IMR-90 (cell line): Measurements from ENCODE around the gene ETV6. TPM values are rescaled to one million over a fixed set of nuclear protein-coding genes. Genes with fewer than 3 reads are reported as not detected.

Experiments used
- ATAC-seq: fragments of 200-7000 bp; cut with Tn5 transposase; 2 replicates; pipeline ENCODE4 v1.9.1; 2020; ENCODE audit warnings: low read depth, mild to moderate bottlenecking, moderate library complexity
- BruUV-seq: library from RNA; stranded (reverse); fragments of 400-500 nt; replicated peaks from 2 replicates; lab custom pipeline; 2021; lab: Mats Ljungman, UMichigan
- CTCF ChIA-PET: fragments of 300-600 bp; formaldehyde crosslinking; extraction: SDS; loops from one replicate; lab custom pipeline; 2021; ENCODE audit warnings: antibody characterized with exemption; lab: Yijun Ruan, JAX
- POLR2A ChIA-PET: fragments of 300-600 bp; sonication (Branson Sonifier 250); formaldehyde crosslinking; loops from one replicate; lab custom pipeline; 2022; ENCODE audit warnings: antibody characterized with exemption; ENCODE audit not compliant: unreplicated experiment; lab: Charles Lee
- DNase-seq: peaks from one replicate; pipeline ENCODE4 v3.0.0; 2013
- H2AFZ ChIP-seq: replicated peaks from 2 replicates; pipeline ENCODE3; 2013; ENCODE audit warnings: low read length, mild to moderate bottlenecking; ENCODE audit not compliant: poor library complexity
- H2AK5ac ChIP-seq: 2 replicates; pipeline ENCODE4 v1.6.1; 2013; ENCODE audit warnings: low read depth, low read length, inconsistent platforms
- H2AK9ac ChIP-seq: replicated peaks from 2 replicates; pipeline ENCODE3; 2013; ENCODE audit warnings: mild to moderate bottlenecking, low read depth, low read length, moderate library complexity; ENCODE audit not compliant: poor library complexity
- H2BK120ac ChIP-seq: 2 replicates; pipeline ENCODE4 v1.6.1; 2013; ENCODE audit warnings: low read depth, low read length, inconsistent platforms
- H2BK15ac ChIP-seq: 3 replicates; pipeline ENCODE4 v1.6.1; 2013; ENCODE audit warnings: low read depth, low read length, inconsistent platforms
- H2BK20ac ChIP-seq: 2 replicates; pipeline ENCODE4 v1.6.1; 2013; ENCODE audit warnings: low read depth, mild to moderate bottlenecking, inconsistent platforms, low read length, moderate library complexity
- H2BK5ac ChIP-seq: 2 replicates; pipeline ENCODE4 v1.6.1; 2013; ENCODE audit warnings: mild to moderate bottlenecking, low read depth, low read length, inconsistent platforms; ENCODE audit not compliant: poor library complexity, severe bottlenecking
- H3K14ac ChIP-seq: replicated peaks from 2 replicates; pipeline ENCODE4 v1.6.1; 2013; ENCODE audit warnings: low read depth, low read length, inconsistent platforms
- H3K18ac ChIP-seq: 2 replicates; pipeline ENCODE4 v1.6.1; 2013; ENCODE audit warnings: low read depth, low read length, control low read depth
- H3K23ac ChIP-seq: 2 replicates; pipeline ENCODE4 v1.6.1; 2013; ENCODE audit warnings: low read depth, low read length, inconsistent platforms
- H3K27ac ChIP-seq: 2 replicates; pipeline ENCODE4 v1.5.1; 2013; ENCODE audit warnings: mild to moderate bottlenecking, control low read depth, low read length; ENCODE audit not compliant: insufficient read depth
- H3K27me3 ChIP-seq: 2 replicates; pipeline ENCODE4 v1.6.1; 2013; ENCODE audit warnings: low read length; ENCODE audit not compliant: control insufficient read depth, insufficient read depth
- H3K36me3 ChIP-seq: 2 replicates; pipeline ENCODE4 v1.6.1; 2013; ENCODE audit warnings: low read length, mixed read lengths; ENCODE audit not compliant: control insufficient read depth, insufficient read depth
- H3K4ac ChIP-seq: 2 replicates; pipeline ENCODE4 v1.6.1; 2013; ENCODE audit warnings: low read depth, low read length, inconsistent platforms
- H3K4me1 ChIP-seq: 2 replicates; pipeline ENCODE4 v1.6.1; 2013; ENCODE audit warnings: low read length, mixed read lengths; ENCODE audit not compliant: control insufficient read depth, insufficient read depth
- H3K4me2 ChIP-seq: 2 replicates; pipeline ENCODE4 v1.6.1; 2013; ENCODE audit warnings: low read depth, mild to moderate bottlenecking, control low read depth, low read length, moderate library complexity
- H3K4me3 ChIP-seq: 2 replicates; pipeline ENCODE4 v1.5.1; 2013; ENCODE audit warnings: low read depth, mild to moderate bottlenecking, control low read depth, low read length, moderate library complexity; ENCODE audit not compliant: insufficient read depth
- H3K56ac ChIP-seq: 2 replicates; pipeline ENCODE4 v1.6.1; 2013; ENCODE audit warnings: low read length, inconsistent platforms; ENCODE audit not compliant: insufficient read depth; ENCODE audit errors: extremely low read depth
- H3K79me1 ChIP-seq, 2 experiments: 2 replicates each; pipeline ENCODE4 v1.6.1; 2013; ENCODE audit warnings: low read length in 2 of 2, inconsistent platforms in 1 of 2, low read depth in 1 of 2
- H3K9ac ChIP-seq: 2 replicates; pipeline ENCODE4 v1.6.1; 2013; ENCODE audit warnings: low read depth, low read length, control low read depth
- H3K9me1 ChIP-seq: 2 replicates; pipeline ENCODE4 v1.6.1; 2013; ENCODE audit warnings: low read length, inconsistent platforms; ENCODE audit not compliant: insufficient read depth
- H3K9me3 ChIP-seq: 2 replicates; pipeline ENCODE4 v1.6.1; 2013; ENCODE audit warnings: low read length; ENCODE audit not compliant: control insufficient read depth, insufficient read depth
- H4K20me1 ChIP-seq: 2 replicates; pipeline ENCODE4 v1.6.1; 2013; ENCODE audit warnings: low read length, inconsistent platforms; ENCODE audit not compliant: insufficient read depth
- H4K5ac ChIP-seq: 2 replicates; pipeline ENCODE4 v1.6.1; 2013; ENCODE audit warnings: mild to moderate bottlenecking, low read depth, low read length, control low read depth
- H4K8ac ChIP-seq, 2 experiments: 2 replicates each; pipeline ENCODE4 v1.6.1; 2013; ENCODE audit warnings: low read depth in 2 of 2, low read length in 2 of 2, control low read depth in 1 of 2, inconsistent platforms in 1 of 2
- H4K91ac ChIP-seq: 2 replicates; pipeline ENCODE4 v1.6.1; 2013; ENCODE audit warnings: low read depth, low read length, inconsistent platforms; ENCODE audit not compliant: insufficient read depth
- FOS ChIP-seq: fragments of 150-350 bp; IDR thresholded peaks from 2 replicates; pipeline ENCODE4 v1.6.1; 2016; ENCODE audit warnings: low read depth, low read length
- MXI1 ChIP-seq: IDR thresholded peaks from 2 replicates; pipeline ENCODE4 v1.6.1; 2012; ENCODE audit warnings: low read depth, mild to moderate bottlenecking, low read length, moderate library complexity, borderline replicate concordance
- NFE2L2 ChIP-seq: fragments of 150-350 bp; IDR thresholded peaks from 2 replicates; pipeline ENCODE4 v1.6.1; 2016; ENCODE audit warnings: low read depth, mild to moderate bottlenecking, low read length
- RAD21 ChIP-seq: IDR thresholded peaks from 2 replicates; pipeline ENCODE4 v1.6.1; 2012; ENCODE audit warnings: low read length, improper control_type of control experiment
- RCOR1 ChIP-seq: IDR thresholded peaks from 2 replicates; pipeline ENCODE4 v1.6.1; 2012; ENCODE audit warnings: mild to moderate bottlenecking, low read length, improper control_type of control experiment; ENCODE audit not compliant: insufficient replicate concordance
- RFX5 ChIP-seq: IDR thresholded peaks from 2 replicates; pipeline ENCODE4 v1.8.0; 2012; ENCODE audit warnings: low read depth, mild to moderate bottlenecking, low read length, moderate library complexity
- SMC3 ChIP-seq: fragments of 150-350 bp; IDR thresholded peaks from 2 replicates; pipeline ENCODE4 v1.6.1; 2016; ENCODE audit warnings: low read depth, mild to moderate bottlenecking, antibody characterized with exemption, low read length, moderate library complexity
- WGBS, 2 experiments: methylation state at CpG; one replicate each; pipeline versions ENCODE4 v1.1.5 to v1.1.7; 2013; ENCODE audit warnings: missing lambda C conversion rate in 2 of 2; ENCODE audit not compliant: insufficient read length in 1 of 2; ENCODE audit errors: extremely low coverage in 2 of 2; 5-methylcytosine and 5-hydroxymethylcytosine counted together
- dilution Hi-C: fragments of 300-500 bp; cut with HindIII; formaldehyde crosslinking; loops from one replicate; pipeline ENCODE4 v1.14.3; 2018; ENCODE audit warnings: low sequenced_read_pairs; ENCODE audit not compliant: unreplicated experiment
- in situ Hi-C: fragments of 300-500 bp; cut with MboI; formaldehyde crosslinking; loops from 3 replicates; pipeline ENCODE4 v1.14.3; 2019; ENCODE audit warnings: low sequenced_read_pairs, inconsistent platforms, mixed read lengths
- intact Hi-C: fragments of 100-400 bp; cut with micrococcal nuclease; formaldehyde crosslinking; loops from 2 replicates; pipeline ENCODE4 v1.10.0; 2022
- polyA plus RNA-seq, 3 experiments: library from polyadenylated mRNA; depleted of rRNA; stranded (reverse); fragments of >200 nt; gene quantifications; 2 replicates each; pipeline ENCODE4 v1.2.3, GENCODE V29; 2012; ENCODE audit warnings: low replicate concordance in 1 of 3
- total RNA-seq: library from RNA; depleted of rRNA; stranded (reverse); fragments of >200 nt; gene quantifications from 2 replicates; pipeline ENCODE4 v1.2.3, GENCODE V29; 2012
- TF ChIP-seq, protein P1 (sequence below): fragments of 150-350 bp; IDR thresholded peaks from 2 replicates; pipeline ENCODE4 v1.6.1; 2016; ENCODE audit warnings: low read depth, mild to moderate bottlenecking, low read length, moderate library complexity, borderline replicate concordance
- TF ChIP-seq, protein P2 (sequence below): fragments of 150-350 bp; IDR thresholded peaks from 2 replicates; pipeline ENCODE4 v1.6.1; 2017; ENCODE audit warnings: mild to moderate bottlenecking, antibody characterized with exemption, low read length, low read depth

ETV6 gene
- total and polyA plus RNA-seq, 2 of the 4 experiments (the other 2 are of a cell fraction) = 8.4 to 9.9 TPM

DNA sequence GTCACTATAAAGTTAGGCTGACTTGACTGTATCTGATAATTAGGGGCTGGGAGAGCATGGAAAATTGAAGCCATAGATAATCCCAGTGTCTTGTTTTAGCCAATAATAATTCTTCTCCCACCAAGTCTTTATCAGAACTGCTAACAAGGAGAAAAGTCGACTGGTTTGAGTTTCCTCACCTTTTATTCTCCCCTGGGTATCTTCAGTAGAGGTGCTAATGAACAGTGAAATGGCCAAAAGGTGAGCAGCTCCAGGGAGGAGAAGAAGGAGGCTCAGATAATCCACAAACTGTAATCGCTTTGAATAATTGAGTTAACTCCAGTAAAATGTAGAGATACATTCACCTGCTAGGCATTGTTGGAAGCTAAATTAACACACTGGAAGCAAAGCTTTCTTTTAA lies 72.6 kb downstream of the ETV6 start:
- Histone ChIP-seq H3K14ac (no peak overlapping the region), H2AFZ (no peak overlapping the region), H3K27me3 (no peaks in the 10 kb centered on the region), H3K4me3 (no peak overlapping the region), H3K18ac (no peak overlapping the region), H4K20me1 (no peaks in the 10 kb centered on the region), H3K4ac (peak overlapping the region; percentile 8; the same call in 1 of the 2 replicates), H2BK120ac (no peak overlapping the region), H2AK5ac (no peak overlapping the region), H3K56ac (no peak overlapping the region), H3K4me2 (no peak overlapping the region), H3K9me1 (peaks cover 18% of the 10 kb centered on the region), H2BK20ac (no peak overlapping the region), H3K9me3 (no peaks in the 10 kb centered on the region), H3K79me1 (peaks cover 27 to 91% of the 10 kb centered on the region in 2 experiments), H3K9ac (no peak overlapping the region), H4K5ac (no peak overlapping the region), H3K36me3 (no peaks in the 10 kb centered on the region), H4K8ac (no peak overlapping the region), H3K4me1 (peaks cover 31% of the 10 kb centered on the region), H3K27ac (no peak overlapping the region), H4K91ac (no peak overlapping the region), H3K23ac (no peak overlapping the region), H2AK9ac (no peak overlapping the region), H2BK15ac (no peak overlapping the region; the same call in 2 of the 3 replicates), H2BK5ac (no peak overlapping the region)
- BruUV-seq = no TSS peak
- no CpG with 5 or more reads among the region's 2 CpGs for WGBS, 2 experiments
- CTCF ChIA-PET = no interaction called here
- DNase-seq (no peak), ATAC-seq (no peak)
- TF ChIP-seq RFX5 = no peak
- TF ChIP-seq RCOR1 = no peak
- no peak for TF ChIP-seq FOS
- TF ChIP-seq RAD21 = no peak
- TF ChIP-seq SMC3 = no peak
- TF ChIP-seq, protein P1, sequence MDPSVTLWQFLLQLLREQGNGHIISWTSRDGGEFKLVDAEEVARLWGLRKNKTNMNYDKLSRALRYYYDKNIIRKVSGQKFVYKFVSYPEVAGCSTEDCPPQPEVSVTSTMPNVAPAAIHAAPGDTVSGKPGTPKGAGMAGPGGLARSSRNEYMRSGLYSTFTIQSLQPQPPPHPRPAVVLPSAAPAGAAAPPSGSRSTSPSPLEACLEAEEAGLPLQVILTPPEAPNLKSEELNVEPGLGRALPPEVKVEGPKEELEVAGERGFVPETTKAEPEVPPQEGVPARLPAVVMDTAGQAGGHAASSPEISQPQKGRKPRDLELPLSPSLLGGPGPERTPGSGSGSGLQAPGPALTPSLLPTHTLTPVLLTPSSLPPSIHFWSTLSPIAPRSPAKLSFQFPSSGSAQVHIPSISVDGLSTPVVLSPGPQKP = no peak
- TF ChIP-seq, protein P2, sequence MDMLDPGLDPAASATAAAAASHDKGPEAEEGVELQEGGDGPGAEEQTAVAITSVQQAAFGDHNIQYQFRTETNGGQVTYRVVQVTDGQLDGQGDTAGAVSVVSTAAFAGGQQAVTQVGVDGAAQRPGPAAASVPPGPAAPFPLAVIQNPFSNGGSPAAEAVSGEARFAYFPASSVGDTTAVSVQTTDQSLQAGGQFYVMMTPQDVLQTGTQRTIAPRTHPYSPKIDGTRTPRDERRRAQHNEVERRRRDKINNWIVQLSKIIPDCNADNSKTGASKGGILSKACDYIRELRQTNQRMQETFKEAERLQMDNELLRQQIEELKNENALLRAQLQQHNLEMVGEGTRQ = no peak
- no peak for TF ChIP-seq NFE2L2
- TF ChIP-seq MXI1 = no peak
- in situ Hi-C loops = loop anchor here (25.0 kb wide), 1 partner anchor 990 kb away; the partner anchor contains the start of gene CDKN1B
- POLR2A ChIA-PET = no interaction called here
- intact Hi-C loops = no loop called here
- dilution Hi-C loops = no loop called here
